ENCODE measurements around the gene ACTR8.
"Not testable (repeated sequence)": the region's sequence is repeated elsewhere in the genome, so short reads cannot be mapped to it uniquely, and the experiment has no call there.

Gene ACTR8

GRCh38 chr3:53881691-53882593 lies at the start of gene ACTR8:
Gene ACTR8, minus strand, starts transcription at chr3:53882152. Its CDS starts 51 bp downstream, at chr3:53882101.
- DNase-seq (ENCODE audit: low read depth in 2 of 2): peak; percentile 68 to 84

- not testable (repeated sequence) for DNase-seq (ENCODE audit: low read depth in 2 of 2)
Observed at GRCh38 chr3:53927208-53927872, 45.4 kb upstream of the ACTR8 start.

GRCh38 chr3:53921296-53921695 lies 39.3 kb upstream of the ACTR8 start:
- DNase-seq (ENCODE audit: low read depth in 2 of 2): no peak

- no peak for DNase-seq (ENCODE audit: low read depth in 2 of 2)
Observed at GRCh38 chr3:53919741-53920140, 37.8 kb upstream of the ACTR8 start.

GRCh38 chr3:53913401-53913800 lies 31.4 kb upstream of the ACTR8 start:
- DNase-seq (ENCODE audit: low read depth in 2 of 2): no peak

GRCh38 chr3:53902711-53903110 lies 20.8 kb upstream of the ACTR8 start:
- no peak for DNase-seq (ENCODE audit: low read depth in 2 of 2)

- DNase-seq (ENCODE audit: low read depth in 2 of 2): no peak
Observed at GRCh38 chr3:53902067-53902466, 20.1 kb upstream of the ACTR8 start.

- no peak for DNase-seq (ENCODE audit: low read depth in 2 of 2)
Observed at GRCh38 chr3:53900666-53901331, 18.8 kb upstream of the ACTR8 start.

- no peak for DNase-seq (ENCODE audit: low read depth in 2 of 2)
Observed at GRCh38 chr3:53899750-53900149, 17.8 kb upstream of the ACTR8 start.

GRCh38 chr3:53892286-53892637 lies 10.3 kb upstream of the ACTR8 start:
- DNase-seq (ENCODE audit: low read depth in 2 of 2): no peak

- DNase-seq (ENCODE audit: low read depth in 2 of 2): peak; percentile 95 to 97
Observed at GRCh38 chr3:53891497-53892285, 9.7 kb upstream of the ACTR8 start, which contains the start of gene SELENOK. Gene SELENOK, minus strand, starts transcription at chr3:53891859.

GRCh38 chr3:53890726-53891475 lies 8.9 kb upstream of the ACTR8 start:
- peak; percentile 15 to 34 for DNase-seq (ENCODE audit: low read depth in 2 of 2)

GRCh38 chr3:53888232-53888631 lies 6.3 kb upstream of the ACTR8 start:
- no peak for DNase-seq (ENCODE audit: low read depth in 2 of 2)

GRCh38 chr3:53887446-53887845 lies 5.5 kb upstream of the ACTR8 start:
- no peak for DNase-seq (ENCODE audit: low read depth in 2 of 2)

GRCh38 chr3:53885239-53885638 lies 3.3 kb upstream of the ACTR8 start:
- DNase-seq (ENCODE audit: low read depth in 2 of 2): no peak

- DNase-seq (ENCODE audit: low read depth in 2 of 2): no peak
Observed at GRCh38 chr3:53884623-53885022, 2.7 kb upstream of the ACTR8 start.

- no peak for DNase-seq (ENCODE audit: low read depth in 2 of 2)
Observed at GRCh38 chr3:53883008-53883407, 1.1 kb upstream of the ACTR8 start.

- DNase-seq (ENCODE audit: low read depth in 2 of 2): no peak
Observed at GRCh38 chr3:53880396-53881345, 1.3 kb downstream of the ACTR8 start.

GRCh38 chr3:53865732-53866499 lies 16.0 kb downstream of the ACTR8 start:
- no peak for DNase-seq (ENCODE audit: low read depth in 2 of 2)

Data from stimulated activated CD8-positive, alpha-beta memory T cell treated with anti-CD3 and anti-CD28 coated beads, Interleukin-7, amount 100 ng/mL, for 4 hours (primary cell).